ENCODE measurements around the gene PRR23E. TPM values are rescaled to one million over a fixed set of nuclear protein-coding genes. Genes with fewer than 3 reads are reported as not detected.

The PRR23E gene
- not detected for total RNA-seq

- FAIRE-seq (no peak), DNase-seq (ENCODE audit: low spot score in 2 of 2) (no peak)
Observed at GRCh38 chr3:127192576-127193232, at the start of gene PRR23E. PRR23E (plus strand) TSS chr3:127193131; CDS start chr3:127196686, 3,555 bp downstream.

DNA sequence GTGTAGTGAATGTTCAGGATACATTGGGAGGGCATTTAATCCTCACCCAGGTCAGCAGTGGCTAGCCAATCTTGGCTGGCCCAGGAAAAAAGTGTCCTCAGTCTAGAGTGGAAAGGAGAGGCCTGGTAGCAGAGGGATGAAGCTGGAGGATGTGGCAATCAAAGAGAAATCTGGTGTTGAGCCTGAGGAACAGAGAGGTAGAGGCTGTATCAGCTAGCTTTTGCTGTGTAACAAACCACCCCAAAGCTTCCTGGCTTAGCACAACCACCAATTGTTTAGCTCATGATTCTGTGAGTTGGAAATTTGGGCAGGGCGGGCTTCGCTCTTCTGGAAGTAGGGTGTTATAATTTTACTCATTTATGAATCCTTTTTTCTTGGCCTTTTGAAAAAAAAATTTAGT lies 49.8 kb upstream of the PRR23E start:
- no peak for FAIRE-seq
- DNase-seq (ENCODE audit: low spot score in 2 of 2): no peak

DNA sequence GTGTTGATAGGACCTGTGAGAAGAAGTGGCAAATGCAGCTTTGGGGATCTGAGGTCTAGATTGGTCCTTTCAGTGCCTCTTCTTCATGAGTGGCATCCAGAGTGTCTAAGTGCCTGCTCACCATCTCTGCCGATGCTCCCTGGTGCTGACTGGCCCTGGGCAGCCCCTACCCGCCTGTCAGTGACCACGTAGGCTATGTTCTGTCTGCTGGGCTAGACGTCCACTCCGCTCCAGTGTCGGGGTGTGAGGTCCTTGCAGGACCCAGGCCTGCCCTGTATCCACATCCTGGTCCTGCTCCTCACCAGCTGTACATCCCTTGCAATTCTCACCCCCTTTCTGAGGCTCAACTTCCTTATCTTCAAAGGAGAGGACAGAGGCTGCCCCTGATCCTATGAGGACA lies 48.3 kb upstream of the PRR23E start:
- DNase-seq (ENCODE audit: low spot score in 2 of 2) (no peak), FAIRE-seq (no peak)

- FAIRE-seq (no peak), DNase-seq (ENCODE audit: low spot score in 2 of 2) (no peak)
Observed at GRCh38 chr3:127145266-127145665, 47.7 kb upstream of the PRR23E start.

- no peak for DNase-seq (ENCODE audit: low spot score in 2 of 2)
- FAIRE-seq: no peak
Observed at GRCh38 chr3:127147291-127147885, 45.5 kb upstream of the PRR23E start.

DNA sequence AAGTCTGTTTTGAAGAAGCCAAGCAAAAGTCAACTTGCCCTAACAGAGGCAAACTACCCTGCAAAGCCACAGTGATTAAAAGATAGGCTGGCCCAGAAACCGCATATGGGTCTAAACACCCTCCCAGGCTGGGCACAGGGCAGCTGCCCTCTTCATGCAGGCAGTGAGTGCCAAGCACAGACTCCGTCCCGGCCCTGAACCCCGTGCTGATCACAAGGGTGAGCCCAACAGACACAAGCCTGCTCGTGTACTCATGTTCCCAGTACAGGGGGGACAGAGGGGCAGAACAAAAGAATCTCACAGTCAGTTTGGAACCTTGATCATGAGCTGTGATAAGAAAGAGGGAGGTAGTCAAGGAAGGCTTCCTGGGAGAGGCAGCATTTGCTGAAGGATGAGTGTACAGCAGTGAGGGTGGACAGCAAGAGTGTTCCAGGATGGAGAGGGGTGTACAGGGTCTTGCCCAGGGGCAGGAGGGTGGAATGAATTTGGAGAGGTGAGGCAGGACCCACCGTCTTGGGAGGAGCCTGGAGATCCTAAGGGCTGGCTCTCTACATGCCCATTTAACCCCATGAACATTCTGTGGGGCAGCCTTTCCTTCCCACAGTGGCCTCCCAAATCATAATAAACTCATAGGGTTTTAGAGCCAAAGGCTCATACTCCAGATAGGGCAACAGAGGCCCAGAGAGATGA lies 43.2 kb upstream of the PRR23E start:
- DNase-seq (ENCODE audit: low spot score in 2 of 2): no peak

DNA sequence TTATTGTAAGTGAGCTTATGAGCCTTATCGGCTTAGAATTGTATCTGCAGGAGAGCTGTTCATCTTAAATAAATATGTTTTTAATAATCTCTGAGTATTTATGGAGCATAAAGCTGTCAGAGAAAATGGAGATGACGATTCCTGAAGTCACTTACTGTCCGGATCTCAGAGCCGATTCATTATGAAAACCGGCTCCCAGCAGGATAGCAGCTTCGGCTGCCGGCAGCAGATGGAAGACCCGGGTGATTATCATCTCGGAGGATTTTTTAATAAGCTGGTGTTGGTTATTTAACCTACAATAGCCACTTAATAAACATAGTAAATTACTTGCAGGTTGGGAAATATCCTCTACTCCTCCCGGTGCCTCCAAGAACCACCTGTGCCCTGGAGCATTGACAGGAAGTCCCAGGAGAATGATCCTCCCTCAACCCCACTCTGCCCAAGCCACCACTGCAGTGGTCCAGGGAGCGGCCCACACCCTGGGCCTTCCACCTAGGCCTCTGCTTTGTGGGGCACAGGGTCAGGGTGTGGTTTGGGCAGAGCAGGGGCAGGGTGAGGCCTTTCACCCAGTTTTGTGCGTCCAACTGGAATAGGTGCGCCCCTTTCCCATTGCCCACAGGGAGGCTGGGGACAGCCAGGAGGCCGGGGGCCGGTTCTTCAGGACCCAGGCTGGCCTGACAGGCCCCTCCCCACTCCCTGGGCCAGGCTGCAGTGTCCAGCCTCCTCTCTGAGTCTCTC lies 42.2 kb upstream of the PRR23E start:
- no peak for DNase-seq (ENCODE audit: low spot score in 2 of 2)
- FAIRE-seq: no peak

More for the DNA sequence above, 43.2 kb upstream of the PRR23E start:
- FAIRE-seq: no peak

DNA sequence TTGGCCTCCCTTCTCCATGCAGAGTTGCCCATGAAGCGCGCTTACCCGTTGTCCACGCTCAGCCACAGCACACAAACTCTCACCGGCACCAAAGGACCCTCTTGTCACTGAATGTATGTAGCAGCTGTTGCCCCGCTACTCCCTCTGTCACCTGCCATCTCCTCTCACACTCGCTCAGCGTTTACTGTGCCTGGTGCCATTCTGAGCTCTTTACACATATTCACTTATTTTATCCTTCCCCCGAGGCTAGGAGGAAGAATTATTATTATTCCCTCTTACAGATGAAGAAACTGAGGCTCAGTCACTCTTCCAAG lies 41.7 kb upstream of the PRR23E start:
- FAIRE-seq (no peak), DNase-seq (ENCODE audit: low spot score in 2 of 2) (no peak)

DNA sequence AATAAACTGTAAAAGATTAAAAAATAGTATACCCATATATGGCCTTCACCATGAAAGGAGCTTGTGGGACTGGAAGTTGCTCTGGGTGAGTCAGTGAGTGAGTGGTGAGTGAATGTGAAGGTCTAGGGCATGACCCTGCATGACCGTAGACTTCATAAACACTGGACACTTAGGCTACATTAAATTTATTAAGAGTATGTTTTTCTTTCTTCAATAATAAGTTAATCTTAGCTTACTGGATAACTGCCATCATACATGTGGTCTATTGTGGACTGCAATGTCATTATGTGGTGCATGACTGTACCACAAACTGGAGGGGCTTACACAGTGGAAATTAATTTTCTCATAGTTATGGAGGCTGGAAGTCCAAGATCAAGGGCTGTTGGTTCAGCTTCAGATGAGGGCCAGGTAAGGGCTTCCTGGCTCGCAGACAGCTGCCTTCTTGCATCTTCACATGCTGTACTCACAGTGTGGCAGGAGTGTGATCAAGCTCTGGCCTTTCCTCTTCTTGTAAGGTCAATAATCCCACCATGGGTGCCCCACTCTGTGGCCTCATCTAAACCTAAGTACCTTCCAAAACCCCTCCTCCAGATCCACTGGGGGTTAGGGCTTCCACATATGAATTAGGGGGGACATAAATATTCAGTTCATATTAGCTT lies 40.8 kb upstream of the PRR23E start:
- no peak for FAIRE-seq
- DNase-seq (ENCODE audit: low spot score in 2 of 2): no peak

DNA sequence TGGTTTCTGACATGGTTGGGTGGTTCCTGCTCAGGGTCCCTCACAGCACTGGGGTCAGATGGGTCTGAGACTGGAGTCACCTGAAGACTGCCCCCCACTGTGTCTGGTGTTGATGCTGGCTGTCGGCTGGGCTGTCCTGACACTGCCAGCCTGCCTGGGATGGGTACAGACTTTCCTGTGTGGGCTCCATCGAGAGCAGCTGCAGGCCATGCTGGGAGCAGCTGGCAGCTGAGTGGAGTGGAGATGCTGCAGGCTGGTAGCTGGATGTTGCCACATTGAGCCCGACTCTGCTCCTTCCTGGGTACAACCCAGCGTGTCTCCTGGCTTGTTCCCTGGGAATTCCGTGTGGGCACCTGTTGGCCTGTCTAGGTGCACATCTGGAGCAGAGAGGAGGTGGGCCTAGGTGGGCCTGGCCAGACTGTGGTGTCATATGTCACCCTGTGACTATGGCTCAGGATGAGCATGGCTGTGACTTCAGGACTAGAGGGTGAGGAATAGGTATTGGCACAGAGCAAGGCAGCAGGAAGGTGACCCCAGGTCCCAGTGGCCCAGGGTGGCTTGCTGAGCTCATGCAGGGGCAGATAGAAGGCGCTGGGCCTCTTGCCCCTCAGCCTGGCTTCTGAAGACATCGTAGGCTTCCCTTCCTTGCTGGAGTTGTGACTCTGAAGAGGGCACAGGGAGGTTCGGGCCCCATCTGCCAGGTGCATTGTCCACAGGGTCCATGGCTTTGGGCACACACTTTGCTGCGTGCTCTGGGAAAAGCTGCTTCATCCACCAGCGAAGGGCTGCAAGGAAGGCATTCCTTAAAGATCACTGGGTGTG lies 40.0 kb upstream of the PRR23E start:
- DNase-seq (ENCODE audit: low spot score in 2 of 2) (no peak), FAIRE-seq (no peak)

DNA sequence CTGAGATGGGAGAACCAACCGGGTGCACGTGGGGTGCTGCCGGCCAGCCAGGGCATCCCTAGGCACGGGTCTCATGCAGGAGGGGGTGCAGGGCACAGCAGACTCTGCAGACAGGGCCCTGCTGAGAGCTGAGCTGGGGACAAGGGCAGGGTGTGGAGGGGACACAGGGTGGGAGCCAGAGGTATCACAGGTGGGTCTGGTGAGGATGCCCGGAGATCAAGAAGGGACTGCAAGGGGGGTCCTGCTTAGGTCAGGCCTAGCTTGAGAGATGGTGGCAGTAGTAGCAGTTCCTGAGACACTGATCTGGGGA lies 39.5 kb upstream of the PRR23E start:
- DNase-seq (ENCODE audit: low spot score in 2 of 2) (no peak), FAIRE-seq (no peak)

- FAIRE-seq (no peak), DNase-seq (ENCODE audit: low spot score in 2 of 2) (no peak)
Observed at GRCh38 chr3:127156338-127157050, 36.4 kb upstream of the PRR23E start.

GRCh38 chr3:127157171-127157828 lies 35.6 kb upstream of the PRR23E start:
- DNase-seq (ENCODE audit: low spot score in 2 of 2): no peak
- no peak for FAIRE-seq

DNA sequence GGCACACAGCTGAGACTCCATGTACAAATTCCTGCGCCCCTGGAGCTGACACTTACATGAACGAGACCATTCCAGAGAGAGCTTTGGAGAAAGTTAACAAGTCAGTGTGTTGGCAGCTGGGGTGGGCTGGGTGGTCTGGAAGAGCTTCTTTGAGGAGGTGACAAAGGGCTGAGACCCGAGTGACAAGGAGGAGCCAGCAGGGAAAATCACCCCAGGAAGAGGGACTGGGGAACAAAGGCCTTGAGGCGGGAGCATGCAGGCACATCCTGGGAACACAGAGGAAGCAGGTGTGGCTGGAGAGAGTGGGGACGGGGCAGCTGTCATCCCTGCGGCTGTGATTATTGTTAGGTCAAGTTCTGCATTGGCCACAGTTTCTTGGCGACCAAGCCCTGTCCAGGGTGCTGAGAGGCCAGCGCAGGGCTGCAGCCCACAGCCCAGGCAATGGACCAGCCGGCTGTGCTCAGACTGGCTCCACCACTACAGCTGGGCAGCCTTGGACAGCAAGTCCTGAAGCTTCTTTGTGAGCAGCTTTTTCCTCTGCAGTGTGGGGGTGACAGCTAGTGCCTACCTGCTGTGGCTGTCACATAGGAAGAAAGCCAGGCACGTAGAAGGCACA lies 34.2 kb upstream of the PRR23E start:
- DNase-seq (ENCODE audit: low spot score in 2 of 2) (no peak), FAIRE-seq (no peak)

DNA sequence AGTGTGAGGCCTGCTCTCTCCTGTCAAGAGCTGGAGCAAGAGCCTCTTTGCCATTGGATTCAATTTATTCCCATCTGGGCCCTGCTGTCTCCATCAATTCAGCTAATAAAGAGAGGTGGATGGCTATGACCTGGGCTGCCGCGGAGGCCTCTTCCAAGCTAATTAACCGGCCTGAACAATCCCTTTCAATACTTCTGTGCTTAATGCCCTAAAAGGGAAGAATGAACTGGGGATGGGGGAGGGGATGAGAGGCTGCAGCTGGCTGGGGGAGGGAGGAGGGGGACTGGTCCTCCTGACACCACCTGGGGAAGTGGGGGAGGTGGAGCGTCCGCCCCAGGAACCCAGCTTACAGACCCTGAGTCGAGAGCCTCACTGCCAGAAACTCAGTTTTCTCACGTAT lies 33.4 kb upstream of the PRR23E start:
- DNase-seq (ENCODE audit: low spot score in 2 of 2) (no peak), FAIRE-seq (no peak)

DNA sequence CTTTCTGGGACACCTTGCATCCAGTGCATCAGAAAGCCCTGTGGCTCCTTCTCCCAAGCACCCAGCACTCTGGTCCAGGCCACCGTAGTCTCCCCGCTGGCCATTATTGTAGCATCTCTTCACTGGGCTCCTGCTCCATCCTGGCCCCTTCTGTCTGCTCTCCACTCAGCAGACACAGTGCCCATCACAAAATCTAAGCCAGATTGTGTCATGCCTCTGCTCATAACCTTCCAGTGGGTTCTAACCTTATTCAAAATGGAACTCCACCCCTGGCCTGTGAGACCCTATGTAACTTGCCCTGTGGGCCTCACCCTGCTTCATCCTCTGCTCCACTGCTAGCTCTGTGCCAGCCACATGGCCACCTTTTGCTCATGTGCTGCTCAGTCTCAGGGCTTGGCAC lies 31.7 kb upstream of the PRR23E start:
- FAIRE-seq (no peak), DNase-seq (ENCODE audit: low spot score in 2 of 2) (no peak)

DNA sequence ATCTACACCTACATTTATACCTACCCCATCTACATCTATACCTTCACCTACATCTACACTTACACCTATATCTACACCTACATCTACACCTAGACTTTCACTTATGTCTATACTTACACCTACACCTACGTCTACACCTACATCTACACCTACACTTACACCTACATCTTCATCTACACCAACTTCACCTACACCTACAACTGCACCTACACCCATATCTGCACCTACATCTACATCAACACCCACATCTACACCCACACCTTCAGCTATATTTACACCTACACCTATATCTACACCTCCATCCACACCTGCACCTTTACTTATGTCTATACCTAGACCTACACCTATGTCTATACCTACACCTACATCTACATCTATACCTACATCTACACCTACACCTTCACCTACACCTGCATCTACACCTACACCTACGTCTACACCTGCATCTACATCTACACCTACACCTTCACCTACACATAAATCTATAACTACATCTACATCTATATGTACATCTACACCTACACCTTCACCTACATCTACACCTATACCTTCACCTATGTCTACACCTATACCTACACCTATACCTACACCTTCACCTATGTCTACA lies 30.9 kb upstream of the PRR23E start:
- FAIRE-seq (no peak), DNase-seq (ENCODE audit: low spot score in 2 of 2) (no peak)

- FAIRE-seq: no peak
- DNase-seq (ENCODE audit: low spot score in 2 of 2): no peak
Observed at GRCh38 chr3:127162947-127163645, 29.8 kb upstream of the PRR23E start.

Measured in frontal cortex (tissue), 4 donors.